ENCODE measurements around the gene CAMK1D.

- TF ChIP-seq PREB (CRISPR knock-in tag; IDR thresholded peaks at IDR 0.05; ENCODE audit: borderline replicate concordance) (no peak), ZNF416 (CRISPR knock-in tag; IDR thresholded peaks at IDR 0.05) (no peak), ZNF512 (CRISPR knock-in tag; IDR thresholded peaks at IDR 0.05; ENCODE audit: borderline replicate concordance) (no peak), ATF6 (CRISPR knock-in tag; IDR thresholded peaks at IDR 0.05) (no peak), CREB1 (CRISPR knock-in tag; IDR thresholded peaks at IDR 0.05) (no peak), FOXK1 (CRISPR knock-in tag; IDR thresholded peaks at IDR 0.05) (no peak), IRF2 (CRISPR knock-in tag; IDR thresholded peaks at IDR 0.05; ENCODE audit: borderline replicate concordance, low read depth) (no peak), SMAD4 (CRISPR knock-in tag; IDR thresholded peaks at IDR 0.05) (no peak), KAT7 (CRISPR knock-in tag; IDR thresholded peaks at IDR 0.05; ENCODE audit: borderline replicate concordance) (no peak), CBFB (CRISPR knock-in tag; IDR thresholded peaks at IDR 0.05; ENCODE audit: low read depth) (no peak), USF1 (CRISPR knock-in tag; IDR thresholded peaks at IDR 0.05) (no peak)
- TF ChIP-seq, protein P1, sequence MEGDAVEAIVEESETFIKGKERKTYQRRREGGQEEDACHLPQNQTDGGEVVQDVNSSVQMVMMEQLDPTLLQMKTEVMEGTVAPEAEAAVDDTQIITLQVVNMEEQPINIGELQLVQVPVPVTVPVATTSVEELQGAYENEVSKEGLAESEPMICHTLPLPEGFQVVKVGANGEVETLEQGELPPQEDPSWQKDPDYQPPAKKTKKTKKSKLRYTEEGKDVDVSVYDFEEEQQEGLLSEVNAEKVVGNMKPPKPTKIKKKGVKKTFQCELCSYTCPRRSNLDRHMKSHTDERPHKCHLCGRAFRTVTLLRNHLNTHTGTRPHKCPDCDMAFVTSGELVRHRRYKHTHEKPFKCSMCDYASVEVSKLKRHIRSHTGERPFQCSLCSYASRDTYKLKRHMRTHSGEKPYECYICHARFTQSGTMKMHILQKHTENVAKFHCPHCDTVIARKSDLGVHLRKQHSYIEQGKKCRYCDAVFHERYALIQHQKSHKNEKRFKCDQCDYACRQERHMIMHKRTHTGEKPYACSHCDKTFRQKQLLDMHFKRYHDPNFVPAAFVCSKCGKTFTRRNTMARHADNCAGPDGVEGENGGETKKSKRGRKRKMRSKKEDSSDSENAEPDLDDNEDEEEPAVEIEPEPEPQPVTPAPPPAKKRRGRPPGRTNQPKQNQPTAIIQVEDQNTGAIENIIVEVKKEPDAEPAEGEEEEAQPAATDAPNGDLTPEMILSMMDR (IDR thresholded peaks at IDR 0.05), result no peak
These were observed 52.1 kb downstream of the CAMK1D start for GRCh38 chr10:12401466-12401865.

All from WTC11 (cell line).